H1 (cell line): ENCODE measurements around the gene TOMM22. TPM values are rescaled to one million over a fixed set of nuclear protein-coding genes. Genes with fewer than 3 reads are reported as not detected.

Source experiments
- ASH2L ChIP-seq: fragments of 200-600, 300-600 bp; sonication (generic); IDR thresholded peaks from one replicate; pipeline ENCODE4 v1.7.1; 2017; ENCODE audit warnings: low read length
- ATF2 ChIP-seq: IDR thresholded peaks from 2 replicates; pipeline ENCODE4 v1.6.1; 2012; ENCODE audit warnings: low read length, inconsistent platforms
- BCL11A ChIP-seq, 2 experiments: IDR thresholded peaks; one replicate each; pipeline ENCODE4 v1.6.1; 2011; ENCODE audit warnings: low read depth in 2 of 2, low read length in 2 of 2, mild to moderate bottlenecking in 2 of 2
- CHD1 ChIP-seq: IDR thresholded peaks from 2 replicates; pipeline ENCODE4 v1.6.1; 2012; ENCODE audit warnings: low read depth, low read length, improper control_type of control experiment
- CREB1 ChIP-seq: IDR thresholded peaks from 2 replicates; pipeline ENCODE4 v1.6.1; 2012; ENCODE audit warnings: inconsistent platforms
- EP300 ChIP-seq, 2 experiments: IDR thresholded peaks; 1 replicate in 1 of 2; 2 replicates in 1 of 2; pipeline ENCODE4 v1.6.1; 2011 to 2012; ENCODE audit warnings: low read depth in 2 of 2, low read length in 2 of 2, mild to moderate bottlenecking in 2 of 2, borderline replicate concordance in 1 of 2, inconsistent platforms in 1 of 2, moderate library complexity in 1 of 2
- HDAC2 ChIP-seq, 2 experiments: fragments of 300-600 bp in 1 of 2; sonication (generic) in 1 of 2; IDR thresholded peaks; 2 replicates each; pipeline ENCODE4 v1.6.1; 2011 to 2012; ENCODE audit warnings: low read depth in 2 of 2, low read length in 2 of 2, mild to moderate bottlenecking in 2 of 2, moderate library complexity in 2 of 2, borderline replicate concordance in 1 of 2, inconsistent platforms in 1 of 2
- JUND ChIP-seq: IDR thresholded peaks from 2 replicates; pipeline ENCODE4 v1.6.1; 2011; ENCODE audit warnings: mild to moderate bottlenecking, improper control_type of control experiment, low read length
- MAFK ChIP-seq: IDR thresholded peaks from 2 replicates; pipeline ENCODE4 v1.6.1; 2012; ENCODE audit warnings: low read depth, mild to moderate bottlenecking, improper control_type of control experiment, low read length
- NRF1 ChIP-seq: IDR thresholded peaks from 2 replicates; pipeline ENCODE4 v1.6.1; 2011; ENCODE audit warnings: mild to moderate bottlenecking, low read depth, low read length, improper control_type of control experiment
- POLR2AphosphoS5 ChIP-seq: IDR thresholded peaks from 2 replicates; pipeline ENCODE4 v1.6.1; 2011; ENCODE audit warnings: low read depth, low read length
- POU5F1 ChIP-seq: IDR thresholded peaks from 2 replicates; pipeline ENCODE4 v1.6.1; 2011; ENCODE audit warnings: low read depth, mild to moderate bottlenecking, low read length, moderate library complexity
- RBBP5 ChIP-seq: IDR thresholded peaks from 2 replicates; pipeline ENCODE4 v1.7.1; 2012; ENCODE audit warnings: low read depth, mild to moderate bottlenecking, inconsistent platforms, low read length, moderate library complexity, borderline replicate concordance
- SAP30 ChIP-seq: fragments of 300-600 bp; sonication (generic); IDR thresholded peaks from 2 replicates; pipeline ENCODE4 v1.7.1; 2012; ENCODE audit warnings: low read length, moderate library complexity, mild to moderate bottlenecking, inconsistent platforms; ENCODE audit not compliant: insufficient read depth, insufficient replicate concordance
- SIX5 ChIP-seq: IDR thresholded peaks from 2 replicates; pipeline ENCODE4 v1.6.1; 2011; ENCODE audit warnings: mild to moderate bottlenecking, low read depth, low read length
- SP4 ChIP-seq: IDR thresholded peaks from 2 replicates; pipeline ENCODE4 v1.6.1; 2012; ENCODE audit warnings: low read length, inconsistent platforms
- SRF ChIP-seq: IDR thresholded peaks from 2 replicates; pipeline ENCODE4 v1.6.1; 2011; ENCODE audit warnings: mild to moderate bottlenecking, low read depth, low read length, moderate library complexity
- TAF1 ChIP-seq: IDR thresholded peaks from 2 replicates; pipeline ENCODE4 v1.6.1; 2011; ENCODE audit warnings: mild to moderate bottlenecking, low read depth, low read length
- TAF7 ChIP-seq: optimal IDR thresholded peaks from 2 replicates; pipeline ENCODE3; 2011; ENCODE audit warnings: low read depth, mild to moderate bottlenecking, inconsistent platforms, low read length, moderate library complexity, borderline replicate concordance
- TBP ChIP-seq: IDR thresholded peaks from 2 replicates; pipeline ENCODE4 v1.6.1; 2011; ENCODE audit warnings: low read depth, low read length, improper control_type of control experiment
- TCF12 ChIP-seq: IDR thresholded peaks from 2 replicates; pipeline ENCODE4 v1.6.1; 2011; ENCODE audit warnings: low read depth, mild to moderate bottlenecking, low read length
- ZNF274 ChIP-seq: IDR thresholded peaks from 2 replicates; pipeline ENCODE4 v1.7.0; 2012; ENCODE audit warnings: low read length, borderline replicate concordance; ENCODE audit errors: extremely low read depth
- polyA plus RNA-seq, 7 experiments: library from polyadenylated mRNA; depleted of rRNA in 3 of 7; stranded (reverse) in 5 of 7; unstranded in 2 of 7; fragments of >200 nt in 5 of 7; fragments of 200-250 nt in 2 of 7; gene quantifications; 1 replicate in 5 of 7; 2 replicates in 1 of 7; 4 replicates in 1 of 7; pipeline versions ENCODE4 v1.2.1 to v1.2.3, GENCODE V29; 2011 to 2013; ENCODE audit warnings: missing spikeins in 2 of 7, mixed read lengths in 2 of 7
- total RNA-seq: library from RNA; stranded (reverse); fragmentation: NEBNext Ultra II Directional; extraction: Animal tissue kit (Norgen Biotek cat#: 25700); gene quantifications from 2 replicates; pipeline ENCODE4 v1.2.1, GENCODE V29; 2021

The TOMM22 gene
- total and polyA plus RNA-seq, 2 of the 8 experiments (the other 6 are each of a cell fraction or from before 2014, with no cell fraction given) = 84.0 to 125 TPM

- peak; percentile 29; the same call in 1 of the 2 replicates for TF ChIP-seq ATF2
- peak; percentile 20 to 99 for TF ChIP-seq EP300 (IDR thresholded peaks at IDR 0.05; ENCODE audit: borderline replicate concordance in 1 of 2, low read depth in 2 of 2, low read length in 2 of 2)
- peak; percentile 23 for TF ChIP-seq ASH2L
- TF ChIP-seq CREB1 = peak; percentile 55; the same call in 1 of the 2 replicates
- TF ChIP-seq TBP = peak; percentile 63; the same call in 1 of the 2 replicates
- peak; percentile 89 for TF ChIP-seq NRF1
- no peak for TF ChIP-seq TAF7
- TF ChIP-seq SP4 = peak; percentile 86; the same call in 1 of the 2 replicates
- TF ChIP-seq POLR2AphosphoS5 = peak; percentile 19
- no peak for TF ChIP-seq ZNF274
- TF ChIP-seq SRF = no peak
- peak; percentile 58; the same call in 1 of the 2 replicates for TF ChIP-seq TAF1
- TF ChIP-seq CHD1 = peak; percentile 98
- TF ChIP-seq JUND = peak; percentile 98
- TF ChIP-seq SAP30 = peak; percentile 69
- TF ChIP-seq TCF12 = no peak
- TF ChIP-seq SIX5 = peak; percentile 45
- no peak for TF ChIP-seq BCL11A (IDR thresholded peaks at IDR 0.05; ENCODE audit: low read depth in 2 of 2, low read length in 2 of 2)
- TF ChIP-seq MAFK = no peak
- TF ChIP-seq RBBP5 = 0 out of 2 replicates have a peak, but pooled peaks have one; percentile 13
- TF ChIP-seq POU5F1 = peak; percentile 95
- peak; percentile 67 to 77; a peak in 2 of 4 replicates for TF ChIP-seq HDAC2 (IDR thresholded peaks at IDR 0.05; ENCODE audit: borderline replicate concordance in 1 of 2, low read depth in 2 of 2, low read length in 2 of 2)
- TF ChIP-seq, all 59 proteins: peak for 21
Measured at GRCh38 chr22:38656256-38657044, 25.3 kb upstream of the TOMM22 start, which contains the start of the genes CBY1 and FAM227A (continued).
